ACC112 (cell line): ENCODE results near the gene ACP1.
"Not testable (repeated sequence)": the region's sequence is repeated elsewhere in the genome, so short reads cannot be mapped to it uniquely, and the experiment has no call there.

Experiments
- H2AFZ ChIP-seq: fragments of 200-600 bp; sonication (generic); one replicate; pipeline ENCODE4 v1.6.0; 2017; ENCODE audit warnings: antibody characterized with exemption, low read length; ENCODE audit not compliant: unreplicated experiment
- H3K27ac ChIP-seq: fragments of 200-600 bp; sonication (generic); 2 replicates; pipeline ENCODE4 v1.5.1; 2014; ENCODE audit warnings: low read depth, mild to moderate bottlenecking, antibody characterized with exemption, low read length, moderate library complexity
- H3K27me3 ChIP-seq: fragments of 200-600 bp; sonication (generic); 2 replicates; pipeline ENCODE4 v1.6.1; 2014; ENCODE audit warnings: mild to moderate bottlenecking, antibody characterized with exemption, low read length, moderate library complexity, mixed read lengths; ENCODE audit not compliant: insufficient read depth
- H3K36me3 ChIP-seq: fragments of 200-600 bp; sonication (generic); 2 replicates; pipeline ENCODE4 v1.6.1; 2016; ENCODE audit warnings: mild to moderate bottlenecking, antibody characterized with exemption, low read length, moderate library complexity, mixed read lengths; ENCODE audit not compliant: insufficient read depth
- H3K4me1 ChIP-seq: fragments of 200-600 bp; sonication (generic); one replicate; pipeline ENCODE4 v1.6.1; 2016; ENCODE audit warnings: low read length, mixed read lengths; ENCODE audit not compliant: insufficient read depth, unreplicated experiment, control insufficient read depth
- H3K4me3 ChIP-seq: fragments of 200-600 bp; sonication (generic); 2 replicates; pipeline ENCODE4 v1.5.1; 2014; ENCODE audit warnings: mild to moderate bottlenecking, low read depth, low read length
- H3K79me2 ChIP-seq: fragments of 200-600 bp; sonication (generic); one replicate; pipeline ENCODE4 v1.6.0; 2016; ENCODE audit warnings: low read length; ENCODE audit not compliant: control insufficient read depth, unreplicated experiment, insufficient read depth

ACP1 gene

GRCh38 chr2:309954-310510 lies 45.3 kb downstream of the ACP1 start:
- Histone ChIP-seq H3K27me3 (no peaks in the 10 kb centered on the region), H3K36me3 (no peaks in the 10 kb centered on the region), H3K79me2 (no peaks in the 10 kb centered on the region), H3K27ac (no peak overlapping the region), H3K4me1 (no peaks in the 10 kb centered on the region), H2AFZ (no peak overlapping the region), H3K4me3 (no peak overlapping the region)

GRCh38 chr2:310994-311393 lies 46.2 kb downstream of the ACP1 start:
- H3K4me3 ChIP-seq, result no peak overlapping the region
- no peaks in the 10 kb centered on the region for H3K27me3 ChIP-seq
- no peaks in the 10 kb centered on the region for H3K79me2 ChIP-seq
- no peaks in the 10 kb centered on the region for H3K36me3 ChIP-seq
- H2AFZ ChIP-seq, result no peak overlapping the region
- H3K27ac ChIP-seq, result no peak overlapping the region
- H3K4me1 ChIP-seq, result no peaks in the 10 kb centered on the region

DNA sequence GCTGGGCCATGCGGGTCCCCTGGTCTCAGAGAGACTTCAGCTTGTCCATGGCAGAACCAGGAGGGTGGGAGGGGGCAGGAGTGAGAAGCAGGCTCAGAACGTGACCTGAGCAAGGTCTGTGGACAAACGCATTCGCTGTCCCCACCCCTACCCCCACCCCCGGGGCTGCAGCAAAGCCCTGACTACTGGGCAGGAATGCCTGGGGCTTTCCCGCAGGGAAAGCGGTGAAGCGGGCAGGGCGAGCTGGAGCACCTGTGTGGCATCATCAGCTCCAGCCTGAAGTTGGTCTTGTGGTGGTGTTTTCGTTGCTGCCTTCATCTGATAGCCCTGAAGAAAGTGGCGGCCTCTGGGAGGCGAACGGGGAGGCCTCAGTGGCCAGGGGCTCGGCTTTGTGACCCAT lies 49.2 kb downstream of the ACP1 start:
- Histone ChIP-seq H3K27ac (no peak overlapping the region), H3K27me3 (no peaks in the 10 kb centered on the region), H3K79me2 (no peaks in the 10 kb centered on the region), H2AFZ (no peak overlapping the region), H3K36me3 (no peaks in the 10 kb centered on the region), H3K4me3 (no peak overlapping the region), H3K4me1 (peaks cover 8% of the 10 kb centered on the region)

DNA sequence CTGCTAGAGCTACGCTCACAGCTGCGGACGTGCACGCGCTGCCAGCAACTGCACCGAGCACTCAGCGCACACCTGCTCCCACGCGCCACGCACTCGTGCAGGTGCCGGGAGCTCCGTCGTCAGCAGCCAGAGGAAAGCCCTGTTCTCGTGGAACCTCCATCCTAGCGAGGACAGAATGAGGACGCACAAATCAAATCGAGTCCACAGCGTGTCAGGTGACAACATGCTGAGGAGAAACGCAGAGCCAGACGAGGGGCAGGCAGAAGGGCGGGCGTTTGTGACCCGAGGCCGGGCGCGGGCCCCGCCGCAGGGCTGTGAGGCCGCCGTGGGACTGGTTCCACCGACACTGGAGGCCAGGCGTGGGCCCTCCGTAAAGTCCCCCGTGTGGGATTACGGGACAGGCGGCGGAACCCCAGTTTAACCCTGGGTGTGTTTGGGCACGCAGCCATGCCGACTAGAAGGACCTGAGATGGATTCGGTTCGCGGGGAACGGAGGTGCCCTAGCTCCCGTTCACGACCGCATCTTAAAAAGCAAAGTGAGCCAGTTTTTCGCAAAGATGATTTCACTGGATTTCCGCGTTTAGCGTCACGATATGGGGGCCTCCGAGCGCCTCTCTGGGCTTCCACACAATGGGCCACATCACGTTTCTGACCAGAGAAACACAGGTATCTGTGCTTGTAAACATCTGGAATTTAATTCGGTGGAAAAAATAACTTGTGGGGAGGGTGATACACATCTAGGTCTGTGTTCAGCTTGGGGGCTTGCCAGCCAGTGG lies 50.0 kb downstream of the ACP1 start:
- Histone ChIP-seq H3K4me1 (peaks cover 8% of the 10 kb centered on the region), H2AFZ (no peak overlapping the region)

GRCh38 chr2:315925-316324 lies 51.2 kb downstream of the ACP1 start:
- not testable (repeated sequence) for H3K4me1 ChIP-seq, H2AFZ ChIP-seq, H3K27ac ChIP-seq, H3K27me3 ChIP-seq, H3K79me2 ChIP-seq, H3K4me3 ChIP-seq, H3K36me3 ChIP-seq

More for the DNA sequence above, 50.0 kb downstream of the ACP1 start:
- H3K27me3 ChIP-seq, result no peaks in the 10 kb centered on the region
- H3K27ac ChIP-seq, result no peak overlapping the region
- H3K79me2 ChIP-seq, result no peaks in the 10 kb centered on the region
- H3K36me3 ChIP-seq, result no peaks in the 10 kb centered on the region
- H3K4me3 ChIP-seq, result no peak overlapping the region

- Histone ChIP-seq H2AFZ (no peak overlapping the region), H3K79me2 (no peaks in the 10 kb centered on the region), H3K4me3 (no peak overlapping the region), H3K27me3 (no peaks in the 10 kb centered on the region), H3K27ac (no peak overlapping the region), H3K36me3 (no peaks in the 10 kb centered on the region), H3K4me1 (peaks cover 8% of the 10 kb centered on the region)
These were observed 51.6 kb downstream of the ACP1 start for GRCh38 chr2:316381-316780.

DNA sequence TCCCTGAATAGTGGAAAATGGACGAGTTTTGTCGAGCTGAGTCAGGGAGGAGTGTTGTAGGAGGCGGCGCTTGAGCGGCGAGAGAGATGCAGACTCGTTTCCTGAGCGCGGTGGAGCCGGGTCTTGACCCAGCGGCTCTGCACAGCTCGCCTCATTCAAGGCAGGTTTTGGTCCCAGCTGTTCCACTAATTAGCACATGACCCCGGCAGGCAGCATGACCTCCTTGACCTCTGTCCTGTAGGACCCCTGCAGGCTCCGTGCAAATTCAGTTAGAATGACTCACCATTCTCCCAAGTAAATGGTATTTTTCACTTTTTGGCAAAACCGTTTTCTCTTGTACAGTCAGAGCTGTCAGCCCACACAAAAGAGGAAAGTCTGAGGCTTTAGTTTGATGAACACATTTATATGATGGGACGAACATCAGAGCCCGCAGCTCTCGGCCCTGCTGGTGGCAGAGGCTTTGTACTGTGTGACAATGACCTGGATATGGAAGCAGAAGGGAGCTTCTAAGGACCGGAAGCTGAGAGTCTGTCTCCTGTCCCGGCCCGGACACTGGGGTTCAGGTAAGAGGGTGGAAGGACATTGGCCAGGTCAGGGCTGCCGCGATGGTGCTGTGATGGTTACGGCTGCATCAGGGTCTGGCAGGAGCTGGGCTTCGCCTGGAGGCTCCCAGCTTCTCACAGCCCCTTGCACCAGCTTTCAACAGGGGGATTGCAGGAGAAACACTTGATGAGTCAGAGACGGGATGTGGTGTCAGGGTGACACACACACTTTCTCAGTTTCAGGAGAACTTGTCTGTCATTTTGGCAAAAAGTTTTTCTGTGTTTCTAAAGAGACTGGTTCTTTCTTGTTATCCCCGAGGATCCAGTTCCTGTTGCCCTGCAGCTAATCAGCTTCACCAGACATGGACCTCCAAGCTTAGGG lies 53.0 kb downstream of the ACP1 start:
- H3K36me3 ChIP-seq, result no peaks in the 10 kb centered on the region
- H2AFZ ChIP-seq, result no peak overlapping the region
- peak overlapping the region; percentile 30 for H3K27ac ChIP-seq
- peaks cover 8% of the 10 kb centered on the region for H3K4me1 ChIP-seq
- H3K79me2 ChIP-seq, result no peaks in the 10 kb centered on the region
- H3K27me3 ChIP-seq, result no peaks in the 10 kb centered on the region
- 0 out of 2 replicates have a peak overlapping the region, but pooled peaks have one; percentile 24 for H3K4me3 ChIP-seq

DNA sequence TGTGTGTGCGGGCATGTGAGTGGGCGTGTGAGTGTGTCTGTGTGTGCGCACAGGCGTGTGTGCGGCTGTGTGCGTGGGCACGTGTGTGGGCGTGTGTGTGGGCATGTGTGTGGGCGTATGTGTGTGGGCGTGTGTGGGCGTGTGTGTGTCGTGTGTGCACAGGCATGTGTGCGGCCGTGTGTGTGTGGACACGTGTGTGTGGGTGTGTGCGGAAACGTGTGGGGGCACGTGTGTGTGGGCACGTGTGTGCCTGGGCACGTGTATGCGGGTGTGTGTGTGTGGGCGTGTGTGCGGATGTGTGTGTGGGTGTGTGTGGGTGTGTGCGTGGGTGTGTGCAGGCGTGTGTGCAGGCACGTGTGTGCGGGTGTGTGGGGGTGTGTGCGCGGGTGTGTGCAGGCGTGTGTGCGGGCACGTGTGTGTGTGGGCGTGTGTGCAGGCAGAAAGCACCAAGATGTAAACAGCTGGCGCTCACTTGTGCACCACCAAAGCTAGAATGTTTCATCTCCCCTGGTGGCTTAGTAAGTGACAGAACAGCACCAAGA lies 54.4 kb downstream of the ACP1 start:
- Histone ChIP-seq H2AFZ (no peak overlapping the region), H3K79me2 (no peaks in the 10 kb centered on the region), H3K27me3 (no peaks in the 10 kb centered on the region), H3K4me1 (peaks cover 8% of the 10 kb centered on the region), H3K36me3 (no peaks in the 10 kb centered on the region), H3K27ac (no peak overlapping the region), H3K4me3 (no peak overlapping the region)

DNA sequence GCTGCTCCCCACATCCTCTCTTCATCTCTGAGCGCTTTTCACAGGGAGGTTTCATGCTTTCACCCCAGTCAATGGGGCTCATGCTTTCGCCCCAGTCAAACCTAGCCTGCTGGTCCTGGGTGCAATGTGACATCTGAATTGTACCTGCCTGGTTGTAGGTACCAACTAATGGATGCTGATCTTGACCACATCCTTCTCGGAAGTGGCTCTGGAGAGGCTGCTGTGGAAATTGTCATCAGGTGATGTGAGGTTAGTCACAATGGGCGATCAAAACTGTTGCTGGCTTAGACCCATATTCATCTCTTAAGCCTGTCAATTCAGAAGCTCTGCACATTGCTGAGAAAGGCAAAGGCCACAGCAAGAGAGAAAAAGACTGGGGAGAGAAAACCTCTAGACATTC lies 55.8 kb downstream of the ACP1 start:
- H3K4me1 ChIP-seq, result peaks cover 8% of the 10 kb centered on the region
- no peaks in the 10 kb centered on the region for H3K36me3 ChIP-seq
- no peaks in the 10 kb centered on the region for H3K27me3 ChIP-seq
- H3K79me2 ChIP-seq, result no peaks in the 10 kb centered on the region
- no peak overlapping the region for H3K4me3 ChIP-seq
- H2AFZ ChIP-seq, result no peak overlapping the region
- H3K27ac ChIP-seq, result no peak overlapping the region

DNA sequence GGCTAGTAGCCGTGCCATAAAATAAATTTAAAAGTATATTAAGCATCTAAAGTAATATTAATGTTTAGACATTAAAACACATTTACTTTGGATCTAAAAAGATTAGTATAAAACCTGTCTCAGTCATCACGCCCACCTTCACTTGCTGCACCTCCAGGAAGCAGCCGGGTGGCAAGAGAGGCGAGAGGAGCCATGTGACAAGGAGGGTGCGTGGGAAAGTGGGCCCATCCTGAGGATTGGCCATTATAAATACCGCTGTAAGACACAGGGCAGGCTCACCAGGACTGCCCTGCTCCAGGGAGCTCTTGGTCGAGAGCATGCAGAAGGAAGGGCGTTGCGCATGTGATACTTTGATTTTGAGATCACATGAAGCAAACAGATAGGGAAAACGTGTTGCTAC lies 57.6 kb downstream of the ACP1 start:
- H2AFZ ChIP-seq, result no peak overlapping the region

More for the DNA sequence above, 57.6 kb downstream of the ACP1 start:
- Histone ChIP-seq H3K4me3 (no peak overlapping the region), H3K4me1 (peaks cover 8% of the 10 kb centered on the region), H3K27ac (no peak overlapping the region), H3K27me3 (no peaks in the 10 kb centered on the region), H3K36me3 (no peaks in the 10 kb centered on the region), H3K79me2 (no peaks in the 10 kb centered on the region)
